UCSD-AML1 (cell line): Measurements from ENCODE around the gene ZMIZ1.

ENCODE experiments used
- DNase-seq: peaks from one replicate; lab custom pipeline; 2025; ENCODE audit not compliant: unreplicated experiment; lab: John Stamatoyannopoulos, UW

The ZMIZ1 gene

GRCh38 chr10:79079490-79080355, 11.0 kb downstream of the ZMIZ1 start:
- DNase-seq = no peak

- DNase-seq = no peak
Measured at GRCh38 chr10:79081353-79082034, 12.7 kb downstream of the ZMIZ1 start.

GRCh38 chr10:79082035-79082373, 13.2 kb downstream of the ZMIZ1 start:
- no peak for DNase-seq

- no peak for DNase-seq
Measured at GRCh38 chr10:79082631-79083596, 14.1 kb downstream of the ZMIZ1 start.

GRCh38 chr10:79084012-79084971, 15.5 kb downstream of the ZMIZ1 start:
- DNase-seq = peak; percentile 84

- no peak for DNase-seq
Measured at GRCh38 chr10:79084972-79085597, 16.3 kb downstream of the ZMIZ1 start.

GRCh38 chr10:79086822-79087221, 18.1 kb downstream of the ZMIZ1 start:
- DNase-seq = no peak

GRCh38 chr10:79087721-79088120, 19.0 kb downstream of the ZMIZ1 start:
- DNase-seq = no peak

GRCh38 chr10:79088176-79088575, 19.4 kb downstream of the ZMIZ1 start:
- no peak for DNase-seq

- no peak for DNase-seq
Measured at GRCh38 chr10:79088613-79089355, 20.0 kb downstream of the ZMIZ1 start.

GRCh38 chr10:79089632-79090031, 20.9 kb downstream of the ZMIZ1 start:
- no peak for DNase-seq

- no peak for DNase-seq
Measured at GRCh38 chr10:79090134-79090803, 21.5 kb downstream of the ZMIZ1 start.

GRCh38 chr10:79092292-79092896, 23.6 kb downstream of the ZMIZ1 start:
- DNase-seq = no peak

GRCh38 chr10:79093658-79094411, 25.1 kb downstream of the ZMIZ1 start:
- peak; percentile 57 for DNase-seq

- no peak for DNase-seq
Measured at GRCh38 chr10:79094412-79095175, 25.8 kb downstream of the ZMIZ1 start.

GRCh38 chr10:79095316-79095715, 26.6 kb downstream of the ZMIZ1 start:
- DNase-seq = no peak

- DNase-seq = no peak
Measured at GRCh38 chr10:79096514-79096913, 27.7 kb downstream of the ZMIZ1 start.
